A673 (cell line): ENCODE results near the gene CYP3A7. TPM values are rescaled to one million over a fixed set of nuclear protein-coding genes. Genes with fewer than 3 reads are reported as not detected.
"Not testable (repeated sequence)": the region's sequence is repeated elsewhere in the genome, so short reads cannot be mapped to it uniquely, and the experiment has no call there.

Source experiments
- BruUV-seq: library from RNA; stranded (reverse); fragments of 400-500 nt; replicated peaks from 2 replicates; lab custom pipeline; 2021; lab: Mats Ljungman, UMichigan
- CTCF ChIA-PET: fragments of 300-600 bp; sonication (Branson Sonifier 250); formaldehyde crosslinking; loops from one replicate; lab custom pipeline; 2022; ENCODE audit warnings: antibody characterized with exemption; lab: Charles Lee
- POLR2A ChIA-PET: fragments of 300-600 bp; sonication (Branson Sonifier 250); formaldehyde crosslinking; loops from one replicate; lab custom pipeline; 2022; ENCODE audit warnings: antibody characterized with exemption; ENCODE audit not compliant: low non-redundant PET; lab: Charles Lee
- DNase-seq: peaks from one replicate; pipeline ENCODE4 v3.0.0-alpha.2; 2015; ENCODE audit warnings: low spot score
- H3K27ac ChIP-seq: fragments of 200-600 bp; sonication (generic); 2 replicates; pipeline ENCODE4 v1.5.1; 2016; ENCODE audit warnings: mixed run types, low read depth, mild to moderate bottlenecking, mixed read lengths, antibody characterized with exemption, low read length; ENCODE audit not compliant: poor library complexity, severe bottlenecking
- H3K27me3 ChIP-seq: fragments of 200-600 bp; sonication (generic); replicated peaks from 2 replicates; pipeline ENCODE4 v1.6.1; 2017; ENCODE audit warnings: mixed run types, low read depth, mild to moderate bottlenecking, mixed read lengths, antibody characterized with exemption, low read length; ENCODE audit not compliant: insufficient read depth, poor library complexity
- H3K36me3 ChIP-seq: fragments of 200-600 bp; sonication (generic); 2 replicates; pipeline ENCODE4 v1.6.1; 2016; ENCODE audit warnings: mixed run types, mild to moderate bottlenecking, mixed read lengths, antibody characterized with exemption, low read length; ENCODE audit not compliant: insufficient read depth, poor library complexity, severe bottlenecking
- H3K4me1 ChIP-seq: fragments of 200-600 bp; sonication (generic); 2 replicates; pipeline ENCODE4 v1.6.1; 2017; ENCODE audit warnings: mixed run types, mild to moderate bottlenecking, mixed read lengths, antibody characterized with exemption, low read length; ENCODE audit not compliant: insufficient read depth, poor library complexity, severe bottlenecking
- H3K4me3 ChIP-seq: fragments of 200-600 bp; sonication (generic); 2 replicates; pipeline ENCODE4 v1.5.1; 2016; ENCODE audit warnings: low read depth, mixed run types, mild to moderate bottlenecking, mixed read lengths, low read length; ENCODE audit not compliant: poor library complexity, severe bottlenecking
- H3K9me3 ChIP-seq: fragments of 200-600 bp; sonication (generic); 2 replicates; pipeline ENCODE4 v1.6.1; 2016; ENCODE audit warnings: mixed run types, low read depth, mild to moderate bottlenecking, mixed read lengths, antibody characterized with exemption, low read length; ENCODE audit not compliant: poor library complexity, severe bottlenecking
- EZH2 ChIP-seq: fragments of 200-600 bp; sonication (generic); IDR thresholded peaks from 2 replicates; pipeline ENCODE4 v1.6.1; 2017; ENCODE audit warnings: borderline replicate concordance, low read depth, mild to moderate bottlenecking, mixed read lengths, antibody characterized with exemption, low read length; ENCODE audit not compliant: poor library complexity, severe bottlenecking
- intact Hi-C: fragments of 100-400 bp; cut with micrococcal nuclease; formaldehyde crosslinking; loops from one replicate; pipeline ENCODE4 v1.10.0; 2022; ENCODE audit not compliant: unreplicated experiment
- total RNA-seq: library from RNA; stranded (reverse); gene quantifications from 2 replicates; pipeline ENCODE4 v1.2.3, GENCODE V29; 2021
- TF ChIP-seq, protein P1 (sequence below): fragments of 300-800, 200-600 bp; sonication (generic); conservative IDR thresholded peaks from 2 replicates; pipeline ENCODE4 v1.5.1; 2017; ENCODE audit warnings: low read depth, mild to moderate bottlenecking, antibody characterized with exemption, low read length, moderate library complexity, mixed read lengths

The CYP3A7 gene
- total RNA-seq, 1 experiment from 2014 or later, result not detected

DNA sequence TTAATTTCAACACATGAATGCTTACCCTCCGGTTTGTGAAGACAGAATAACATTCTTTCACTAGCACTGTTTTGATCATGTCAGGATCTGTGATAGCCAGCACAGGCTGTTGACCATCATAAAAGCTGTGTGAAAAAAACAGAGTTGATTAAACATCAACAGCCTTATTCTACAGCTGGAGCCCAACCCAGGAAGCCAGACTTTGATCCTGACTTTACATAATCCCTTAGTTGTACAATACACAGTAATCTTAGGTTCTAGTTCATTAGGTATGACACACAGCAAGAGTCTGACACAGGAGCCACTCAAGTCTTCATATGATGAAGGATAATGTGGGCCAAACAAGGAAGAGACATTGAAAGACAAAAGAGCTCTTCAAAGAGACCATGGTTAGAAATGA, 37.6 kb upstream of the CYP3A7 start:
- no TSS peak for BruUV-seq
- ChIA-PET POLR2A (no interaction called here), CTCF (no interaction called here)
- H3K27me3 ChIP-seq, result peaks cover 28% of the 10 kb centered on the region
- DNase-seq, result no peak
- no peaks in the 10 kb centered on the region for H3K4me1 ChIP-seq
- H3K4me3 ChIP-seq, result no peak overlapping the region
- no peaks in the 10 kb centered on the region for H3K9me3 ChIP-seq
- H3K36me3 ChIP-seq, result no peaks in the 10 kb centered on the region
- TF ChIP-seq, protein P1, sequence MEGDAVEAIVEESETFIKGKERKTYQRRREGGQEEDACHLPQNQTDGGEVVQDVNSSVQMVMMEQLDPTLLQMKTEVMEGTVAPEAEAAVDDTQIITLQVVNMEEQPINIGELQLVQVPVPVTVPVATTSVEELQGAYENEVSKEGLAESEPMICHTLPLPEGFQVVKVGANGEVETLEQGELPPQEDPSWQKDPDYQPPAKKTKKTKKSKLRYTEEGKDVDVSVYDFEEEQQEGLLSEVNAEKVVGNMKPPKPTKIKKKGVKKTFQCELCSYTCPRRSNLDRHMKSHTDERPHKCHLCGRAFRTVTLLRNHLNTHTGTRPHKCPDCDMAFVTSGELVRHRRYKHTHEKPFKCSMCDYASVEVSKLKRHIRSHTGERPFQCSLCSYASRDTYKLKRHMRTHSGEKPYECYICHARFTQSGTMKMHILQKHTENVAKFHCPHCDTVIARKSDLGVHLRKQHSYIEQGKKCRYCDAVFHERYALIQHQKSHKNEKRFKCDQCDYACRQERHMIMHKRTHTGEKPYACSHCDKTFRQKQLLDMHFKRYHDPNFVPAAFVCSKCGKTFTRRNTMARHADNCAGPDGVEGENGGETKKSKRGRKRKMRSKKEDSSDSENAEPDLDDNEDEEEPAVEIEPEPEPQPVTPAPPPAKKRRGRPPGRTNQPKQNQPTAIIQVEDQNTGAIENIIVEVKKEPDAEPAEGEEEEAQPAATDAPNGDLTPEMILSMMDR, result no peak
- TF ChIP-seq EZH2, result no peak
- H3K27ac ChIP-seq, result no peak overlapping the region
- intact Hi-C loops, result no loop called here

DNA sequence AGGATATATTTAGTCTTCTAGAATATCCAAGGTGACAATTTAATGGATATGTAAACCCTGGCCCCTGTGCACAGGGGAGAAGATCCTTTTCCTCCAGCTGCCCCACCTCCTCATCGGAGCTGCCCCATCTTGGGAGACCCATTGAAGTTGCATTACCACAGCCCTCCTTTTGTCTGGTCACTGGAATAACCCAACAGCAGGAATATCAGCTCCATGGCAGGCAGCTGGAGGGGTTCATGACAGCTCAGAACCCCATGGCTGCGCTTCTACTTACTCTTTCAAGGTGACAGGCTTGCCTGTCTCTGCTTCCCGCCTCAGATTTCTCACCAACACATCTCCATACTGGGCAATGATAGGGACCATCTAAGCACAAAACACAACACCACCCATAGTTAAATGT, 34.5 kb upstream of the CYP3A7 start:
- H3K36me3 ChIP-seq, intact Hi-C loops, H3K4me1 ChIP-seq, BruUV-seq, POLR2A ChIA-PET, H3K27ac ChIP-seq, DNase-seq, H3K9me3 ChIP-seq, H3K4me3 ChIP-seq, CTCF ChIA-PET: not testable (repeated sequence)
- H3K27me3 ChIP-seq, result peaks cover 24% of the 10 kb centered on the region

DNA sequence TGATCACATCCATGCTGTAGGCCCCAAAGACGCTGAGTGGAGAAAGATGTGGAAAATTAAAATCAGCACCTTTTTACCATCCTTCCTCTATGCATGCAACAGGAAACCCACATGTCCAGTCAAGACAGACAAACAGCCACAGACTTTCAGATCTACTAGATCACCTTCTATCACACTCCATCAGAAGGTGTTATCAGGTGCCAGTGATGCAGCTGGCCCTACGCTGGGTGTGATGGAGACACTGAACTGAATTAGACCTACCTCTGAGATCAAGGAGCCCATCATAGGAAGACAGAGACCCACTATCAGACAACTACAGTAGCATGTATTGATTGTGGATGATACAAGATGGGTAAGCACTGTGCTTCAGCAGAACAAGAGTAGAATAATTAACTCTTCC, 33.5 kb upstream of the CYP3A7 start:
- Histone ChIP-seq H3K27ac (no peak overlapping the region), H3K4me3 (no peak overlapping the region), H3K27me3 (peaks cover 31% of the 10 kb centered on the region), H3K9me3 (no peaks in the 10 kb centered on the region), H3K4me1 (no peaks in the 10 kb centered on the region), H3K36me3 (no peaks in the 10 kb centered on the region)
- TF ChIP-seq EZH2, result no peak
- TF ChIP-seq, protein P1, result no peak
- ChIA-PET POLR2A (no interaction called here), CTCF (no interaction called here)
- DNase-seq, result no peak
- no TSS peak for BruUV-seq
- intact Hi-C loops, result no loop called here

DNA sequence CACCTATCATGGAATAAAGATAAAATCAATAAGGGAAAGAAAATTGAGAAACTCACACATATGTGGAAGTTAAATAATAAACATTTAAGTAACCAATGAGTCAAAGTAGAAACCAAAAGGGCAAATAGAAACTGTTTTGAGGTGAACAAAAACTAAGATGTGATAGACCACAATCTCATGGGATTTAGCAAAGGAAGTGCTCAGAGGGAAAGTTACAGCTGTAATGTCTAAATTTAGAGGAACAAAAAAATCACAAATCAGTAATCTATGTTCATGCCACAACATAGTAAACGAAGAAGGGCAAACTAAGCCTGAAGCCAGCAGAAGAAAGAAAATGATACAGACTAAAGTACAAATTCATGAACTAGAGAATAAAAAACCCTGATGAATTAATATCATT, 32.7 kb upstream of the CYP3A7 start:
- Histone ChIP-seq H3K4me1 (no peaks in the 10 kb centered on the region), H3K27me3 (peaks cover 29% of the 10 kb centered on the region), H3K36me3 (no peaks in the 10 kb centered on the region), H3K4me3 (no peak overlapping the region), H3K27ac (no peak overlapping the region), H3K9me3 (no peaks in the 10 kb centered on the region)
- no peak for DNase-seq
- no TSS peak for BruUV-seq
- TF ChIP-seq, protein P1, result no peak
- no peak for TF ChIP-seq EZH2
- CTCF ChIA-PET, result no interaction called here
- POLR2A ChIA-PET, result no interaction called here
- intact Hi-C loops, result no loop called here
